SK-N-SH treated with all-trans-retinoic acid at 6 μM for 48 hours (cell line): ENCODE data around the gene SMAD3.

Experiments
- ARNTL ChIP-seq: fragments of 450-650 bp; formaldehyde crosslinking; IDR thresholded peaks from 2 replicates; pipeline ENCODE4 v1.5.0; 2020; ENCODE audit warnings: low read depth, mild to moderate bottlenecking, moderate library complexity, borderline replicate concordance
- CREB5 ChIP-seq: fragments of 250-450 bp; sonication (Bioruptor Pico); IDR thresholded peaks from 2 replicates; pipeline ENCODE4 v1.5.1; 2020; ENCODE audit warnings: low read depth, mild to moderate bottlenecking, moderate library complexity
- CSDC2 ChIP-seq: fragments of 250-450 bp; sonication (Bioruptor Pico); IDR thresholded peaks from 2 replicates; pipeline ENCODE4 v1.5.0; 2020; ENCODE audit warnings: mild to moderate bottlenecking, moderate library complexity
- ESRRG ChIP-seq: fragments of 250-450 bp; sonication (Bioruptor Pico); IDR thresholded peaks from 2 replicates; pipeline ENCODE4 v1.6.1; 2021; ENCODE audit warnings: mild to moderate bottlenecking
- GLIS3 ChIP-seq: fragments of 250-450 bp; sonication (Bioruptor Pico); IDR thresholded peaks from 2 replicates; pipeline ENCODE4 v1.5.0; 2020; ENCODE audit warnings: mild to moderate bottlenecking, moderate library complexity
- ISL1 ChIP-seq: fragments of 250-450 bp; sonication (Bioruptor Pico); IDR thresholded peaks from 2 replicates; pipeline ENCODE4 v2.1.2; 2022; ENCODE audit warnings: mild to moderate bottlenecking, moderate library complexity
- OSR1 ChIP-seq: fragments of 250-450 bp; sonication (Bioruptor Pico); IDR thresholded peaks from 2 replicates; pipeline ENCODE4 v1.8.0; 2022; ENCODE audit warnings: moderate library complexity, mild to moderate bottlenecking, inconsistent platforms
- PATZ1 ChIP-seq: fragments of 250-450 bp; sonication (Bioruptor Pico); IDR thresholded peaks from 2 replicates; pipeline ENCODE4 v1.8.0; 2020; ENCODE audit warnings: mild to moderate bottlenecking, moderate library complexity, borderline replicate concordance
- RARB ChIP-seq: fragments of 250-450 bp; sonication (Bioruptor Pico); IDR thresholded peaks from 2 replicates; pipeline ENCODE4 v1.8.0; 2021; ENCODE audit warnings: mild to moderate bottlenecking, moderate library complexity
- SNAI2 ChIP-seq: fragments of 250-450 bp; sonication (Bioruptor Pico); IDR thresholded peaks from 2 replicates; pipeline ENCODE4 v1.5.0; 2020; ENCODE audit warnings: mild to moderate bottlenecking, moderate library complexity
- ZC3H10 ChIP-seq: fragments of 250-450 bp; sonication (Bioruptor Pico); IDR thresholded peaks from 2 replicates; pipeline ENCODE4 v1.5.1; 2021; ENCODE audit warnings: mild to moderate bottlenecking, moderate library complexity
- ZFP30 ChIP-seq: fragments of 450-650 bp; formaldehyde crosslinking; IDR thresholded peaks from 2 replicates; pipeline ENCODE4 v1.5.0; 2022; ENCODE audit warnings: mild to moderate bottlenecking, moderate library complexity

GRCh38 chr15:67079361-67079760 lies 14.0 kb downstream of the SMAD3 start:
- TF ChIP-seq GLIS3 (CRISPR knock-in tag) (no peak), ZC3H10 (CRISPR knock-in tag) (no peak), RARB (CRISPR knock-in tag) (no peak), SNAI2 (CRISPR knock-in tag) (no peak), ZFP30 (no peak), ESRRG (CRISPR knock-in tag) (no peak), CSDC2 (CRISPR knock-in tag) (no peak), OSR1 (CRISPR knock-in tag) (no peak), CREB5 (CRISPR knock-in tag) (no peak), PATZ1 (CRISPR knock-in tag) (no peak), ARNTL (CRISPR knock-in tag) (no peak), ISL1 (CRISPR knock-in tag) (no peak)
